ENCODE results near the gene NRIP1. TPM values are rescaled to one million over a fixed set of nuclear protein-coding genes. Genes with fewer than 3 reads are reported as not detected.
"Not testable (repeated sequence)": the region's sequence is repeated elsewhere in the genome, so short reads cannot be mapped to it uniquely, and the experiment has no call there.

Gene NRIP1
- total RNA-seq, 2 donors from 2014 or later = 29.9 to 35.9 TPM

- H3K9ac ChIP-seq (ENCODE audit: extremely low read depth, low read length, poor library complexity, severe bottlenecking) = no peak overlapping the region
- H3K27me3 ChIP-seq (ENCODE audit: control insufficient read depth, insufficient read depth, low read length, poor library complexity, severe bottlenecking) = no peaks in the 10 kb centered on the region
- no peaks in the 10 kb centered on the region for H3K36me3 ChIP-seq (ENCODE audit: control insufficient read depth, insufficient read depth, low read length)
- no peak overlapping the region for H3K4me3 ChIP-seq (ENCODE audit: low read length)
- TF ChIP-seq CTCF (conservative IDR thresholded peaks at IDR 0.05) = no peak
- Mint-ChIP-seq H3K27ac (no peak overlapping the region), H3K27me3 (ENCODE audit: insufficient read depth) (peaks cover 2% of the 10 kb centered on the region), H3K4me1 (peaks cover 20% of the 10 kb centered on the region), H3K4me3 (no peak overlapping the region), H3K36me3 (ENCODE audit: low read depth) (peaks cover 2% of the 10 kb centered on the region), H3K9me3 (peaks cover 32% of the 10 kb centered on the region)
- H3K27ac ChIP-seq (ENCODE audit: low read depth, low read length) = no peak overlapping the region
- peaks cover 20% of the 10 kb centered on the region for H3K9me3 ChIP-seq (ENCODE audit: control insufficient read depth, low read length)
- no peak for DNase-seq
- no peaks in the 10 kb centered on the region for H3K4me1 ChIP-seq (ENCODE audit: control insufficient read depth, insufficient read depth, low read length)
- WGBS, 2 experiments (ENCODE audit: insufficient coverage in 1 of 2, insufficient read length in 1 of 2) = 85 to 100% methylated on average over 1 to 2 of the region's 2 CpGs
Measured at GRCh38 chr21:14942801-14943490, 121.9 kb downstream of the NRIP1 start.

GRCh38 chr21:14927324-14927723 is 137.5 kb downstream of the NRIP1 start:
- H3K36me3 Mint-ChIP-seq (ENCODE audit: low read depth); H3K36me3 ChIP-seq (ENCODE audit: control insufficient read depth, insufficient read depth, low read length); H3K27ac ChIP-seq (ENCODE audit: low read depth, low read length); H3K4me1 ChIP-seq (ENCODE audit: control insufficient read depth, insufficient read depth, low read length); H3K27me3 Mint-ChIP-seq (ENCODE audit: insufficient read depth); H3K27ac Mint-ChIP-seq; H3K27me3 ChIP-seq (ENCODE audit: control insufficient read depth, insufficient read depth, low read length, poor library complexity, severe bottlenecking); H3K4me3 Mint-ChIP-seq; H3K4me1 Mint-ChIP-seq; H3K4me3 ChIP-seq (ENCODE audit: low read length); H3K9me3 ChIP-seq (ENCODE audit: control insufficient read depth, low read length); H3K9ac ChIP-seq (ENCODE audit: extremely low read depth, low read length, poor library complexity, severe bottlenecking); DNase-seq; H3K9me3 Mint-ChIP-seq: not testable (repeated sequence)
- WGBS, 2 experiments (ENCODE audit: insufficient coverage in 1 of 2, insufficient read length in 1 of 2) = 91 to 100% methylated on average over 4 to 10 of the region's 13 CpGs

GRCh38 chr21:14926186-14926585 is 138.6 kb downstream of the NRIP1 start:
- Histone ChIP-seq H3K9ac (ENCODE audit: extremely low read depth, low read length, poor library complexity, severe bottlenecking) (no peak overlapping the region), H3K27ac (ENCODE audit: low read depth, low read length) (no peak overlapping the region), H3K4me3 (ENCODE audit: low read length) (no peak overlapping the region), H3K4me1 (ENCODE audit: control insufficient read depth, insufficient read depth, low read length) (no peaks in the 10 kb centered on the region), H3K36me3 (ENCODE audit: control insufficient read depth, insufficient read depth, low read length) (no peaks in the 10 kb centered on the region), H3K9me3 (ENCODE audit: control insufficient read depth, low read length) (no peaks in the 10 kb centered on the region), H3K27me3 (ENCODE audit: control insufficient read depth, insufficient read depth, low read length, poor library complexity, severe bottlenecking) (no peaks in the 10 kb centered on the region)
- DNase-seq = no peak
- Mint-ChIP-seq H3K4me3 (no peak overlapping the region), H3K27me3 (ENCODE audit: insufficient read depth) (no peaks in the 10 kb centered on the region), H3K9me3 (peaks cover 3% of the 10 kb centered on the region), H3K36me3 (ENCODE audit: low read depth) (no peaks in the 10 kb centered on the region), H3K27ac (no peak overlapping the region), H3K4me1 (no peaks in the 10 kb centered on the region)
- no peak for TF ChIP-seq CTCF (conservative IDR thresholded peaks at IDR 0.05)
- WGBS, 2 experiments (ENCODE audit: insufficient coverage in 1 of 2, insufficient read length in 1 of 2) = 96 to 97% methylated on average over 3 of the region's 3 CpGs

GRCh38 chr21:14923468-14923867 is 141.3 kb downstream of the NRIP1 start:
- Histone ChIP-seq H3K27me3 (ENCODE audit: control insufficient read depth, insufficient read depth, low read length, poor library complexity, severe bottlenecking) (no peaks in the 10 kb centered on the region), H3K4me1 (ENCODE audit: control insufficient read depth, insufficient read depth, low read length) (no peaks in the 10 kb centered on the region), H3K9ac (ENCODE audit: extremely low read depth, low read length, poor library complexity, severe bottlenecking) (no peak overlapping the region), H3K27ac (ENCODE audit: low read depth, low read length) (no peak overlapping the region), H3K36me3 (ENCODE audit: control insufficient read depth, insufficient read depth, low read length) (no peaks in the 10 kb centered on the region), H3K4me3 (ENCODE audit: low read length) (no peak overlapping the region), H3K9me3 (ENCODE audit: control insufficient read depth, low read length) (no peaks in the 10 kb centered on the region)
- Mint-ChIP-seq H3K4me1 (no peaks in the 10 kb centered on the region), H3K9me3 (peaks cover 3% of the 10 kb centered on the region), H3K36me3 (ENCODE audit: low read depth) (no peaks in the 10 kb centered on the region), H3K4me3 (no peak overlapping the region), H3K27me3 (ENCODE audit: insufficient read depth) (no peaks in the 10 kb centered on the region), H3K27ac (no peak overlapping the region)
- 100% methylated on average over 1 of the region's 1 CpG; no CpG with 5 or more reads in 1 of the 2 experiments for WGBS, 2 experiments (ENCODE audit: insufficient coverage in 1 of 2, insufficient read length in 1 of 2)
- DNase-seq = no peak
- no peak for TF ChIP-seq CTCF (conservative IDR thresholded peaks at IDR 0.05)
